ENCODE results near the gene BCL2L1. TPM values are rescaled to one million over a fixed set of nuclear protein-coding genes. Genes with fewer than 3 reads are reported as not detected.
A peak's percentile ranks its signal among the peaks of the same experiment; 100 is the strongest.

Gene BCL2L1
- total RNA-seq, 1 experiment from 2014 or later, result 53.6 TPM

GRCh38 chr20:31718952-31719643, 3.6 kb downstream of the BCL2L1 start:
- peaks cover 14% of the 10 kb centered on the region for H3K36me3 ChIP-seq (replicated peaks; ENCODE audit: control insufficient read depth, insufficient read depth, low read length)
- H3K4me3 ChIP-seq (ENCODE audit: insufficient read depth, low read depth, low read length), result no peak overlapping the region
- no peaks in the 10 kb centered on the region for H3K27me3 ChIP-seq (ENCODE audit: control insufficient read depth, insufficient read depth, low read length)
- no peak for DNase-seq

- no peak for DNase-seq
- Histone ChIP-seq H3K27me3 (ENCODE audit: control insufficient read depth, insufficient read depth, low read length) (no peaks in the 10 kb centered on the region), H3K4me3 (ENCODE audit: insufficient read depth, low read depth, low read length) (no peak overlapping the region), H3K36me3 (replicated peaks; ENCODE audit: control insufficient read depth, insufficient read depth, low read length) (peaks cover 15% of the 10 kb centered on the region)
Observed at GRCh38 chr20:31717478-31718201, 5.0 kb downstream of the BCL2L1 start.

GRCh38 chr20:31716818-31717477, 5.7 kb downstream of the BCL2L1 start:
- no peak for DNase-seq
- H3K4me3 ChIP-seq (ENCODE audit: insufficient read depth, low read depth, low read length), result no peak overlapping the region

GRCh38 chr20:31716351-31716750, 6.3 kb downstream of the BCL2L1 start:
- DNase-seq, result no peak
- Histone ChIP-seq H3K36me3 (replicated peaks; ENCODE audit: control insufficient read depth, insufficient read depth, low read length) (peaks cover 13% of the 10 kb centered on the region), H3K4me3 (ENCODE audit: insufficient read depth, low read depth, low read length) (no peak overlapping the region), H3K27me3 (ENCODE audit: control insufficient read depth, insufficient read depth, low read length) (no peaks in the 10 kb centered on the region)

More at GRCh38 chr20:31716818-31717477, 5.7 kb downstream of the BCL2L1 start:
- Histone ChIP-seq H3K36me3 (replicated peaks; ENCODE audit: control insufficient read depth, insufficient read depth, low read length) (peaks cover 15% of the 10 kb centered on the region), H3K27me3 (ENCODE audit: control insufficient read depth, insufficient read depth, low read length) (no peaks in the 10 kb centered on the region)

GRCh38 chr20:31715766-31716165, 6.9 kb downstream of the BCL2L1 start:
- H3K4me3 ChIP-seq (ENCODE audit: insufficient read depth, low read depth, low read length), result no peak overlapping the region
- no peak for DNase-seq
- no peaks in the 10 kb centered on the region for H3K27me3 ChIP-seq (ENCODE audit: control insufficient read depth, insufficient read depth, low read length)
- peaks cover 13% of the 10 kb centered on the region for H3K36me3 ChIP-seq (replicated peaks; ENCODE audit: control insufficient read depth, insufficient read depth, low read length)

- peaks cover 5% of the 10 kb centered on the region for H3K36me3 ChIP-seq (replicated peaks; ENCODE audit: control insufficient read depth, insufficient read depth, low read length)
- H3K27me3 ChIP-seq (ENCODE audit: control insufficient read depth, insufficient read depth, low read length), result no peaks in the 10 kb centered on the region
- peak; percentile 37 for DNase-seq
- H3K4me3 ChIP-seq (ENCODE audit: insufficient read depth, low read depth, low read length), result no peak overlapping the region
Observed at GRCh38 chr20:31713312-31714273, 9.1 kb downstream of the BCL2L1 start.

- Histone ChIP-seq H3K36me3 (replicated peaks; ENCODE audit: control insufficient read depth, insufficient read depth, low read length) (peaks cover 3% of the 10 kb centered on the region; the same call in 1 of the 2 replicates), H3K4me3 (ENCODE audit: insufficient read depth, low read depth, low read length) (no peak overlapping the region), H3K27me3 (ENCODE audit: control insufficient read depth, insufficient read depth, low read length) (no peaks in the 10 kb centered on the region)
- DNase-seq, result peak; percentile 88
Observed at GRCh38 chr20:31712564-31713311, 9.9 kb downstream of the BCL2L1 start.

GRCh38 chr20:31712112-31712553, 10.5 kb downstream of the BCL2L1 start:
- H3K4me3 ChIP-seq (ENCODE audit: insufficient read depth, low read depth, low read length), result no peak overlapping the region
- no peaks in the 10 kb centered on the region for H3K27me3 ChIP-seq (ENCODE audit: control insufficient read depth, insufficient read depth, low read length)
- DNase-seq, result no peak
- peaks cover 3% of the 10 kb centered on the region; the same call in 1 of the 2 replicates for H3K36me3 ChIP-seq (replicated peaks; ENCODE audit: control insufficient read depth, insufficient read depth, low read length)

GRCh38 chr20:31711179-31712111, 11.2 kb downstream of the BCL2L1 start:
- Histone ChIP-seq H3K27me3 (ENCODE audit: control insufficient read depth, insufficient read depth, low read length) (no peaks in the 10 kb centered on the region), H3K36me3 (replicated peaks; ENCODE audit: control insufficient read depth, insufficient read depth, low read length) (peaks cover 5% of the 10 kb centered on the region), H3K4me3 (ENCODE audit: insufficient read depth, low read depth, low read length) (no peak overlapping the region)
- no peak for DNase-seq

- DNase-seq, result no peak
- Histone ChIP-seq H3K27me3 (ENCODE audit: control insufficient read depth, insufficient read depth, low read length) (no peaks in the 10 kb centered on the region), H3K36me3 (replicated peaks; ENCODE audit: control insufficient read depth, insufficient read depth, low read length) (peaks cover 5% of the 10 kb centered on the region), H3K4me3 (ENCODE audit: insufficient read depth, low read depth, low read length) (no peak overlapping the region)
Observed at GRCh38 chr20:31710423-31711108, 12.1 kb downstream of the BCL2L1 start.

- H3K27me3 ChIP-seq (ENCODE audit: control insufficient read depth, insufficient read depth, low read length), result no peaks in the 10 kb centered on the region
- peaks cover 5% of the 10 kb centered on the region for H3K36me3 ChIP-seq (replicated peaks; ENCODE audit: control insufficient read depth, insufficient read depth, low read length)
- no peak overlapping the region for H3K4me3 ChIP-seq (ENCODE audit: insufficient read depth, low read depth, low read length)
- no peak for DNase-seq
Observed at GRCh38 chr20:31709939-31710338, 12.7 kb downstream of the BCL2L1 start.

Measured in H7 (cell line).